Stomach smooth muscle (tissue), 2 donors: ENCODE measurements around the gene NBEA.

ENCODE experiments used
- H3K27ac ChIP-seq: one replicate; pipeline ENCODE4 v1.7.0; 2013; ENCODE audit warnings: mild to moderate bottlenecking, low read length, inconsistent platforms
- H3K27me3 ChIP-seq, 2 donors: one replicate each; pipeline ENCODE4 v1.7.0; 2013; ENCODE audit warnings: low read length in 2 of 2; ENCODE audit not compliant: insufficient read depth in 2 of 2, control insufficient read depth in 1 of 2
- H3K36me3 ChIP-seq, 2 donors: one replicate each; pipeline ENCODE4 v1.7.0; 2013; ENCODE audit warnings: low read length in 2 of 2; ENCODE audit not compliant: control insufficient read depth in 2 of 2, insufficient read depth in 2 of 2
- H3K4me1 ChIP-seq: one replicate; pipeline ENCODE4 v1.7.0; 2013; ENCODE audit warnings: low read length; ENCODE audit not compliant: control insufficient read depth, insufficient read depth
- H3K4me3 ChIP-seq, 2 donors: one replicate each; pipeline ENCODE4 v1.7.0; 2013; ENCODE audit warnings: low read length in 2 of 2
- H3K9ac ChIP-seq, 2 donors: one replicate each; pipeline ENCODE4 v1.7.0; 2013; ENCODE audit warnings: low read length in 2 of 2, mild to moderate bottlenecking in 1 of 2
- H3K9me3 ChIP-seq, 2 donors: one replicate each; pipeline ENCODE4 v1.7.0; 2013; ENCODE audit warnings: low read length in 2 of 2; ENCODE audit not compliant: control insufficient read depth in 2 of 2
- donor health status: healthy.
- donor health status: Pancreatic carcinoma.

Gene NBEA

GRCh38 chr13:34931572-34931971, 10.5 kb upstream of the NBEA start:
- H3K9ac ChIP-seq: no peak overlapping the region
- no peaks in the 10 kb centered on the region for H3K4me1 ChIP-seq
- H3K4me3 ChIP-seq: no peak overlapping the region
- no peaks in the 10 kb centered on the region for H3K27me3 ChIP-seq
- H3K27ac ChIP-seq: no peak overlapping the region
- H3K9me3 ChIP-seq: no peaks in the 10 kb centered on the region
- no peaks in the 10 kb centered on the region for H3K36me3 ChIP-seq

GRCh38 chr13:34933349-34933748, 8.7 kb upstream of the NBEA start:
- no peaks in the 10 kb centered on the region for H3K4me1 ChIP-seq

GRCh38 chr13:34933786-34934185, 8.3 kb upstream of the NBEA start:
- Histone ChIP-seq H3K4me1 (no peaks in the 10 kb centered on the region), H3K27me3 (no peaks in the 10 kb centered on the region), H3K9ac (no peak overlapping the region), H3K36me3 (no peaks in the 10 kb centered on the region), H3K9me3 (no peaks in the 10 kb centered on the region), H3K4me3 (no peak overlapping the region), H3K27ac (no peak overlapping the region)

More at GRCh38 chr13:34933349-34933748, 8.7 kb upstream of the NBEA start:
- no peaks in the 10 kb centered on the region for H3K36me3 ChIP-seq
- no peak overlapping the region for H3K27ac ChIP-seq
- H3K4me3 ChIP-seq: no peak overlapping the region
- no peaks in the 10 kb centered on the region for H3K9me3 ChIP-seq
- no peaks in the 10 kb centered on the region for H3K27me3 ChIP-seq
- H3K9ac ChIP-seq: no peak overlapping the region

- Histone ChIP-seq H3K4me3 (no peak overlapping the region), H3K36me3 (no peaks in the 10 kb centered on the region), H3K27ac (no peak overlapping the region), H3K4me1 (no peaks in the 10 kb centered on the region), H3K9me3 (no peaks in the 10 kb centered on the region), H3K27me3 (no peaks in the 10 kb centered on the region), H3K9ac (no peak overlapping the region)
Observed at GRCh38 chr13:34935841-34936240, 6.2 kb upstream of the NBEA start.

GRCh38 chr13:34939771-34940170, 2.3 kb upstream of the NBEA start:
- Histone ChIP-seq H3K27ac (no peak overlapping the region), H3K36me3 (no peaks in the 10 kb centered on the region), H3K4me3 (no peak overlapping the region), H3K9ac (no peak overlapping the region), H3K27me3 (no peaks in the 10 kb centered on the region), H3K9me3 (no peaks in the 10 kb centered on the region), H3K4me1 (peaks cover 4% of the 10 kb centered on the region)

- Histone ChIP-seq H3K4me1 (peaks cover 4% of the 10 kb centered on the region), H3K9ac (peak overlapping the region in 1 of 2 donors; percentile 38), H3K27me3 (no peaks in the 10 kb centered on the region), H3K27ac (no peak overlapping the region), H3K36me3 (no peaks in the 10 kb centered on the region), H3K4me3 (peak overlapping the region; percentile 81 to 95), H3K9me3 (no peaks in the 10 kb centered on the region)
Observed at GRCh38 chr13:34941436-34941834, 635 bp upstream of the NBEA start.

GRCh38 chr13:34942732-34943435, 814 bp downstream of the NBEA start:
- Histone ChIP-seq H3K4me3 (peak overlapping the region; percentile 81 to 95), H3K27ac (peak overlapping the region; percentile 56), H3K36me3 (no peaks in the 10 kb centered on the region), H3K27me3 (no peaks in the 10 kb centered on the region), H3K9me3 (no peaks in the 10 kb centered on the region), H3K4me1 (peaks cover 4% of the 10 kb centered on the region), H3K9ac (peak overlapping the region; percentile 63 to 66)

- Histone ChIP-seq H3K4me3 (peak overlapping the region; percentile 81 to 95), H3K27ac (peak overlapping the region; percentile 56), H3K9ac (peak overlapping the region; percentile 63 to 66), H3K36me3 (no peaks in the 10 kb centered on the region), H3K9me3 (no peaks in the 10 kb centered on the region), H3K4me1 (peaks cover 4% of the 10 kb centered on the region), H3K27me3 (no peaks in the 10 kb centered on the region)
Observed at GRCh38 chr13:34943436-34944273, 1.6 kb downstream of the NBEA start.

GRCh38 chr13:34944274-34944634, 2.2 kb downstream of the NBEA start:
- H3K27me3 ChIP-seq: no peaks in the 10 kb centered on the region
- H3K9me3 ChIP-seq: no peaks in the 10 kb centered on the region
- no peaks in the 10 kb centered on the region for H3K36me3 ChIP-seq
- peak overlapping the region in 1 of 2 donors; percentile 37 for H3K9ac ChIP-seq
- peak overlapping the region; percentile 81 to 95 for H3K4me3 ChIP-seq
- H3K27ac ChIP-seq: peak overlapping the region; percentile 1
- H3K4me1 ChIP-seq: peaks cover 4% of the 10 kb centered on the region

- H3K9ac ChIP-seq: peak overlapping the region in 1 of 2 donors; percentile 37
- no peak overlapping the region for H3K27ac ChIP-seq
- H3K4me1 ChIP-seq: peaks cover 4% of the 10 kb centered on the region
- H3K36me3 ChIP-seq: no peaks in the 10 kb centered on the region
- H3K4me3 ChIP-seq: peak overlapping the region in 1 of 2 donors; percentile 81
- H3K9me3 ChIP-seq: no peaks in the 10 kb centered on the region
- H3K27me3 ChIP-seq: no peaks in the 10 kb centered on the region
Observed at GRCh38 chr13:34944751-34945150, 2.7 kb downstream of the NBEA start.

- no peaks in the 10 kb centered on the region for H3K27me3 ChIP-seq
- H3K9me3 ChIP-seq: peaks cover 0 to 4% of the 10 kb centered on the region in 2 donors
- H3K4me3 ChIP-seq: no peak overlapping the region
- H3K4me1 ChIP-seq: peaks cover 2% of the 10 kb centered on the region
- H3K36me3 ChIP-seq: peaks cover 0 to 2% of the 10 kb centered on the region in 2 donors
- no peak overlapping the region for H3K27ac ChIP-seq
- no peak overlapping the region for H3K9ac ChIP-seq
Observed at GRCh38 chr13:34951528-34951927, 9.5 kb downstream of the NBEA start.
